Mesendoderm (in vitro differentiated cells): ENCODE measurements around the gene RAD23B.

Experiments used
- DNase-seq: peaks from one replicate; pipeline ENCODE4 v3.0.0; 2013
- H2AK5ac ChIP-seq: 2 replicates; pipeline ENCODE4 v1.6.1; 2013; ENCODE audit warnings: low read length, inconsistent platforms
- H2BK120ac ChIP-seq: 2 replicates; pipeline ENCODE4 v1.6.1; 2013; ENCODE audit warnings: low read depth, mild to moderate bottlenecking, low read length, moderate library complexity, mixed read lengths
- H2BK15ac ChIP-seq: replicated peaks from 2 replicates; pipeline ENCODE4 v1.6.1; 2013; ENCODE audit warnings: low read depth, mild to moderate bottlenecking, moderate library complexity
- H2BK5ac ChIP-seq: 2 replicates; pipeline ENCODE4 v1.6.1; 2013; ENCODE audit warnings: low read length, inconsistent platforms
- H3K18ac ChIP-seq: 2 replicates; pipeline ENCODE4 v1.6.1; 2013; ENCODE audit warnings: mild to moderate bottlenecking, low read length, mixed read lengths
- H3K23ac ChIP-seq: one replicate; pipeline ENCODE4 v1.6.1; 2013; ENCODE audit warnings: low read length
- H3K27ac ChIP-seq: 2 replicates; pipeline ENCODE4 v1.5.1; 2013; ENCODE audit warnings: low read depth, mild to moderate bottlenecking, inconsistent platforms, low read length, moderate library complexity
- H3K27me3 ChIP-seq: 2 replicates; pipeline ENCODE4 v1.6.1; 2013; ENCODE audit warnings: low read length, control low read depth, mild to moderate bottlenecking, inconsistent platforms; ENCODE audit not compliant: insufficient read depth, poor library complexity
- H3K36me3 ChIP-seq: 2 replicates; pipeline ENCODE4 v1.6.1; 2013; ENCODE audit warnings: low read length, inconsistent platforms; ENCODE audit not compliant: control insufficient read depth, insufficient read depth
- H3K4ac ChIP-seq: one replicate; pipeline ENCODE4 v1.6.1; 2013; ENCODE audit warnings: low read depth, mild to moderate bottlenecking, low read length, moderate library complexity
- H3K4me1 ChIP-seq: 2 replicates; pipeline ENCODE4 v1.6.1; 2013; ENCODE audit warnings: low read depth, low read length, inconsistent platforms; ENCODE audit not compliant: control insufficient read depth
- H3K4me2 ChIP-seq: 2 replicates; pipeline ENCODE4 v1.6.1; 2013; ENCODE audit warnings: low read length
- H3K4me3 ChIP-seq: 2 replicates; pipeline ENCODE4 v1.5.1; 2013; ENCODE audit warnings: mild to moderate bottlenecking, low read length
- H3K56ac ChIP-seq: one replicate; pipeline ENCODE4 v1.6.1; 2013; ENCODE audit warnings: low read length
- H3K79me1 ChIP-seq: 2 replicates; pipeline ENCODE4 v1.6.1; 2013; ENCODE audit warnings: low read length, inconsistent platforms
- H3K79me2 ChIP-seq: 2 replicates; pipeline ENCODE4 v1.6.1; 2013; ENCODE audit warnings: mild to moderate bottlenecking, low read length; ENCODE audit not compliant: control insufficient read depth, insufficient read depth
- H3K9ac ChIP-seq: 2 replicates; pipeline ENCODE4 v1.6.1; 2013; ENCODE audit warnings: low read length, inconsistent platforms
- H4K5ac ChIP-seq: one replicate; pipeline ENCODE4 v1.6.1; 2013; ENCODE audit warnings: low read length
- H4K8ac ChIP-seq: one replicate; pipeline ENCODE4 v1.6.1; 2013; ENCODE audit warnings: low read depth, mild to moderate bottlenecking, control low read depth, low read length, moderate library complexity
- WGBS: extraction: QIAGEN DNeasy Blood & Tissue Kit; methylation state at CpG from one replicate; pipeline ENCODE4 v1.1.7; 2013; ENCODE audit warnings: low lambda C conversion rate, missing lambda C conversion rate; ENCODE audit not compliant: insufficient coverage; ENCODE audit errors: extremely low coverage; 5-methylcytosine and 5-hydroxymethylcytosine counted together

Gene RAD23B

DNA sequence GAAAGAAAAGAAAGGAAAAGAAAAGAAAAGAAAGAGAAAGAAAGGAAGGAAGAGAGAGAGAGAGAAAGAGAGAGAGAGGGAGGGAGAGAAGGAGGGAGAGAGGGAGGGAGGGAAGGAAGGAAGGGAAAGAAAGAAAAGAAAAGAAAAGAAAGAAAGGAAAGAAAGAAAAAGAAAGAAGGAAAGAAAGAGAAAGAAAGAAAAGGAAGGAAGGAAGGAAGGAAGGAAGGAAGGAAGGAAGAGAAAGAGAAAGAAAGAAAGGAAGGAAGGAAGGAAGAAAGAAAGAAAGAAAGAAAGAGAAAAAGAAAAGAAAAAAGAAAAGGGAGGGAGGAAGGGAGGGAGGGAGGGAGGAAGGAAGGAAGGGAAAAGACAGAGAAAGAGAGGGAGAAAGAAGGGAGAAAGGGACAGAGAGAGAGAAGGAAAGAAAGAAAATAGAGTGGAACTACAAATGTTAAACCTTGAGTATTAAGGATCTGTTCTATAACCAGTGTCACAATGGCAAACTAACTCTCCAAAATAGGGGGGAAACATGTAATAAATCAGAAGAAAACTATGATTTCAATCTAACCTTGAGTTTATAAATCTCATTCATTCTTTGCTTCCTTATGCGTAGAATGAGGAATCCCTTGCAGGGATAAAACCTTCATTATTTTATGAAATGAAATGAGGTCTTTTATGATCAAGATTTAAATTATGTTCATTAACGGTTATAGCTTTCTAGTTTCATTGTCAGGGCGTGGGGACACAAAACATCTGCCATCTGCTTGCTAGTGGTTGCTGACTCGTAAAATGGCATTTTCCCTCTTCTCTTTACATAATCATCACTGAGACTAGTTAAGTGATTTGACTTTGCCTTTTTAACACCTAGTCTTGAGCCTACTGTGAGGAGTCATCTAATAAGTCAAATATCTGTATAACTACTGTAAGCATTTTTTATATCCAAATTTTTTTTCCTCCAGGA is 40.7 kb upstream of the RAD23B start:
- no peak overlapping the region for H3K4ac ChIP-seq
- no peaks in the 10 kb centered on the region for H3K36me3 ChIP-seq
- no peak overlapping the region for H3K56ac ChIP-seq
- H3K79me1 ChIP-seq: no peaks in the 10 kb centered on the region
- H3K79me2 ChIP-seq: no peaks in the 10 kb centered on the region
- H3K18ac ChIP-seq: no peak overlapping the region
- H3K4me2 ChIP-seq: no peak overlapping the region
- H3K27ac ChIP-seq: no peak overlapping the region
- H2BK15ac ChIP-seq: no peak overlapping the region
- H3K9ac ChIP-seq: no peak overlapping the region
- H3K23ac ChIP-seq: no peak overlapping the region
- H3K4me3 ChIP-seq: no peak overlapping the region
- no peak overlapping the region for H4K5ac ChIP-seq
- peak; percentile 49 for DNase-seq
- no peak overlapping the region for H2BK120ac ChIP-seq
- no peak overlapping the region for H4K8ac ChIP-seq
- peaks cover 2% of the 10 kb centered on the region for H3K4me1 ChIP-seq
- WGBS: no CpG with 5 or more reads among the region's 4 CpGs
- H3K27me3 ChIP-seq: no peaks in the 10 kb centered on the region
- no peak overlapping the region for H2BK5ac ChIP-seq
- no peak overlapping the region for H2AK5ac ChIP-seq

DNA sequence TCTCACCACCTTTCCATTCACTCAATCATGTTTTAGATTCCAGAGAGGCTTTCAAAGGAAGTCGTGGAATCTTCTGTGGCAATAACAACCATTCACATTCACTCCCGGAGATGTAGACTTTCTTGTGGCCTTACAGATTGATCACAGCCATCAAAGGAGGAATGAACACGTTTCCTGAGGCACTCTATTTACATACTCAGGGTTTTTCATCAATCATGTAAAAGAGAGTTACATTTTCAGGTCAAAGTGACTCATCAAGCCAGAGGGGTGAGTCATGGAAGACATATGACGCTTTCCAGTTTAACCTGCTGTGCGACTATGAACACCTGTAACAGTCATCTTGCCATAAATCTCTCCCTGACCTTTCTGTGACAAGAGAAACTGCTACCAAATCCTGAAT is 39.3 kb upstream of the RAD23B start:
- Histone ChIP-seq H4K5ac (no peak overlapping the region), H3K27me3 (no peaks in the 10 kb centered on the region), H3K36me3 (no peaks in the 10 kb centered on the region), H3K79me2 (no peaks in the 10 kb centered on the region), H3K27ac (no peak overlapping the region), H3K23ac (no peak overlapping the region), H3K4me2 (no peak overlapping the region), H2AK5ac (no peak overlapping the region), H3K56ac (no peak overlapping the region), H3K4ac (no peak overlapping the region), H3K18ac (no peak overlapping the region), H2BK5ac (no peak overlapping the region), H4K8ac (no peak overlapping the region), H3K4me1 (peaks cover 3% of the 10 kb centered on the region), H2BK15ac (peak overlapping the region; percentile 57), H3K79me1 (no peaks in the 10 kb centered on the region), H2BK120ac (no peak overlapping the region), H3K4me3 (no peak overlapping the region), H3K9ac (no peak overlapping the region)
- DNase-seq: peak; percentile 90
- no CpG with 5 or more reads among the region's 5 CpGs for WGBS

DNA sequence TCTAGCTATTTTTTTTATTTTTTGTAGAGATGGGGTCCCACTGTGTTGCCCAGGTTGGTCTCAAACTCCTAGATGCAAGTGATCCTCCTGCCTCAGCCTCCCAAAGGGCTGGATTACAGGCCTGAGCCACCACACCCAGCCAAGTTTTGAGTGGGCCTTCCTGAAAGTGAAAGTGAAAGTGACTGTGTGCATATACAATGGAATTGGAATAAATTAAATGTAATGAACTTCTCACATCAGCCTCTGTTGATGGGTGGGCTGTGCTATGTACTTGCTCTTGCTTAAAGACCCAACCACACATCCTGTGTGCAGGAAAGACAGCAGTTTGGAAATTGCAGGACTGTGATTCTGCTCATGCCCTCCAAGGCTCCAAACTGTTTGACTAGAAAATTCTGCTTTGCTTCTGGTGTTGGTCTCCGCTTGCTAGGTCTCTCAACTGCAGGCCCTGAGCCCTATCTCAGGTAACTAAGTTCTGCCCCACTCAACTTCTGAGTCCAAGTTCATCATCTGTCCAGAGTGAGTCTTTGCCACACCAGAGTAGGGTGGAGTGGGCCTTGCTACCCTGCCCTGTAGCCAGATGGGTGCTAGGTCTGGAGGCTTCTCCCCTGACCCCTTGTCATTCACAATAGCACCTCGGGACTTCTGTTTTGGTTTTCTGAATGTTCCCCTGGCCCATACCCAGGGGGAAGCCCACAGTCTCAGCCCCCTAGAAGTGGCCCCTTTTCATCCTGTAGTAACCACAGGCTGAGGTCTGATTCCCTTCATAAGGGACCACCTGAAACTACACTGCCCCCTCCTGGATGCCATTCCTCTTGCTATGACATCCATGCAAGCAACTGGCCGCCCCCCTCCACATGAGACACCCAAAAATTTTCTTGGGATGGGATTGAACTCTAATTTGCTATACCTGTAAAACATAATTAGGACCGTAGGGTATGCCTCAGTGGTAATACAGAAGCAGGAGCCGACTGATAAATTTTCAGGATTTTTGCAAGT is 36.5 kb upstream of the RAD23B start:
- no peak overlapping the region for H3K27ac ChIP-seq
- peaks cover 4% of the 10 kb centered on the region for H3K4me1 ChIP-seq
- DNase-seq: peak; percentile 73
- H3K18ac ChIP-seq: no peak overlapping the region
- no peaks in the 10 kb centered on the region for H3K79me2 ChIP-seq
- no peak overlapping the region for H3K4ac ChIP-seq
- H2AK5ac ChIP-seq: no peak overlapping the region
- no peak overlapping the region for H2BK5ac ChIP-seq
- no peaks in the 10 kb centered on the region for H3K79me1 ChIP-seq
- no peak overlapping the region for H3K9ac ChIP-seq
- H4K5ac ChIP-seq: no peak overlapping the region
- no peaks in the 10 kb centered on the region for H3K36me3 ChIP-seq
- no peak overlapping the region for H3K56ac ChIP-seq
- H2BK15ac ChIP-seq: no peak overlapping the region
- H4K8ac ChIP-seq: no peak overlapping the region
- no peak overlapping the region for H2BK120ac ChIP-seq
- H3K4me2 ChIP-seq: no peak overlapping the region
- no CpG with 5 or more reads among the region's 5 CpGs for WGBS
- H3K4me3 ChIP-seq: no peak overlapping the region
- no peak overlapping the region for H3K23ac ChIP-seq
- no peaks in the 10 kb centered on the region for H3K27me3 ChIP-seq

DNA sequence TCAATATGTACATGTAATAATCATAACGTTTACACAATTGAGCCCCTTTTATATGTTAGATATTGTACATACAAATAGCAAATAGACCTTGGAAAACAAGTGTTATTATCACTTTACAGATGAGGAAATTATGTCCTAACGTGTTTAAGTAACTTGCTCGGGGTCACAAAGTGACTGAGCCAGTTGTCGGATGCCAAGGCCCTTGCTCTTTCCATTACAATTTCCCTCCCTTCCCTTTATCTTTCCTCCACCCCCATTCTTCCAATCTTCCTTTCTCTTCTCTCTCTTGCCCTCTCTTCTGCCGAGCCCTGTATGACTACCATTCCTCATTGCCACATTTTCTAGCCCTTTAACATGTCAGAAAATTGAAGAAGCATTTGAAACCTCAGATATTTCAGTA is 34.4 kb upstream of the RAD23B start:
- WGBS: 100% methylated on average over 2 of the region's 5 CpGs
- H3K27ac ChIP-seq: peak overlapping the region; percentile 91
- peak overlapping the region; percentile 84 for H4K8ac ChIP-seq
- peak overlapping the region; percentile 36 for H3K9ac ChIP-seq
- peak overlapping the region; percentile 52 for H3K56ac ChIP-seq
- no peak overlapping the region for H2BK15ac ChIP-seq
- H2BK5ac ChIP-seq: no peak overlapping the region
- H3K4me2 ChIP-seq: no peak overlapping the region
- no peak overlapping the region for H3K4me3 ChIP-seq
- H2AK5ac ChIP-seq: no peak overlapping the region
- no peak overlapping the region for H3K4ac ChIP-seq
- H4K5ac ChIP-seq: no peak overlapping the region
- DNase-seq: no peak
- no peaks in the 10 kb centered on the region for H3K79me2 ChIP-seq
- H3K18ac ChIP-seq: peak overlapping the region; percentile 2
- no peak overlapping the region for H2BK120ac ChIP-seq
- H3K79me1 ChIP-seq: no peaks in the 10 kb centered on the region
- peaks cover 2% of the 10 kb centered on the region for H3K4me1 ChIP-seq
- no peak overlapping the region for H3K23ac ChIP-seq
- H3K36me3 ChIP-seq: no peaks in the 10 kb centered on the region
- no peaks in the 10 kb centered on the region for H3K27me3 ChIP-seq

DNA sequence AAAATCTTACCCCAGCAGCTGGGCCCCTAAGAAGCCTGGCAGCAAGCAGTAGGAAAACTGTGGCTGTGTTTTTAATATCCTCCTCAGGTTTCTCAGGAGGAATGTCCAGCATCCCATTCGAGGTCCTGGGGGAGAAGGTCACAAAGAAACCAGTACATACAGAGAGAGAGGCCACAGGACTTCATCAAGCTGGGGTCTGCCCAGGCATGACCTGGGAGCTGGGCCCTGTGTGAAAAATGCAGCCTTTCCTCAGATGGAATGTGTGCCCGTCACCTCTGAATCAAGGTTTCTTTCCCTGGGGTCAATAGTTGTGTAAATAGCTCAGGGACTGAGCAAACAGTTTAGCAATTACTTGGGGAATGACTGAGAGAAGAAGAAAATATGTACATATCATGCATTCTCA is 33.9 kb upstream of the RAD23B start:
- H2BK120ac ChIP-seq: no peak overlapping the region
- peak; percentile 86 for DNase-seq
- H3K56ac ChIP-seq: peak overlapping the region; percentile 52
- H3K4me3 ChIP-seq: no peak overlapping the region
- H2BK15ac ChIP-seq: no peak overlapping the region
- H3K9ac ChIP-seq: peak overlapping the region; percentile 27
- H3K79me1 ChIP-seq: no peaks in the 10 kb centered on the region
- H4K8ac ChIP-seq: peak overlapping the region; percentile 84
- no CpG with 5 or more reads among the region's 2 CpGs for WGBS
- H3K4me1 ChIP-seq: peaks cover 2% of the 10 kb centered on the region
- no peak overlapping the region for H4K5ac ChIP-seq
- H2BK5ac ChIP-seq: no peak overlapping the region
- peak overlapping the region; percentile 91 for H3K27ac ChIP-seq
- H3K18ac ChIP-seq: peak overlapping the region; percentile 2
- H3K4me2 ChIP-seq: no peak overlapping the region
- H3K27me3 ChIP-seq: no peaks in the 10 kb centered on the region
- H2AK5ac ChIP-seq: no peak overlapping the region
- no peaks in the 10 kb centered on the region for H3K79me2 ChIP-seq
- H3K36me3 ChIP-seq: no peaks in the 10 kb centered on the region
- no peak overlapping the region for H3K23ac ChIP-seq
- H3K4ac ChIP-seq: no peak overlapping the region
